SK-N-SH (cell line): ENCODE data around the gene KIF3B. TPM values are rescaled to one million over a fixed set of nuclear protein-coding genes. Genes with fewer than 3 reads are reported as not detected.

ENCODE experiments used
- CTCF ChIA-PET: fragments of 300-600, 350-600 bp; formaldehyde crosslinking; extraction: SDS; loops from one replicate; lab custom pipeline; 2021; lab: Yijun Ruan, JAX
- POLR2A ChIA-PET: fragments of 350-600 bp; sonication (Branson Sonifier 250); formaldehyde crosslinking; extraction: SDS; loops from one replicate; lab custom pipeline; 2020; ENCODE audit warnings: antibody characterized with exemption, inconsistent platforms; lab: Yijun Ruan, JAX
- DNase-seq: peaks from one replicate; pipeline ENCODE4 v3.0.0; 2012
- H2AFZ ChIP-seq: fragments of 200-600 bp; sonication (generic); 2 replicates; pipeline ENCODE4 v1.8.1; 2016; ENCODE audit warnings: antibody characterized with exemption, mild to moderate bottlenecking, low read depth
- H3F3A ChIP-seq: fragments of 200-600 bp; sonication (generic); replicated peaks from 2 replicates; pipeline ENCODE3; 2016; ENCODE audit warnings: antibody characterized with exemption, mild to moderate bottlenecking; ENCODE audit not compliant: insufficient read depth
- H3K27ac ChIP-seq, 2 experiments: fragments of 200-500 bp in 1 of 2; fragments of 200-600 bp in 1 of 2; sonication (Bioruptor generic) in 1 of 2; sonication (generic), shearing (Covaris generic) in 1 of 2; 2 replicates each; pipeline versions ENCODE4 v1.5.1 to v1.6.1; 2014 to 2016; ENCODE audit warnings: low read depth in 2 of 2, inconsistent platforms in 1 of 2, low read length in 1 of 2, mild to moderate bottlenecking in 1 of 2, mixed read lengths in 1 of 2
- H3K27me3 ChIP-seq: fragments of 200-600 bp; sonication (generic), shearing (Covaris generic); 2 replicates; pipeline ENCODE4 v1.6.1; 2016; ENCODE audit warnings: mixed run types; ENCODE audit not compliant: insufficient read depth
- H3K36me3 ChIP-seq, 2 experiments: fragments of 200-500 bp in 1 of 2; fragments of 200-600 bp in 1 of 2; sonication (Bioruptor generic) in 1 of 2; sonication (generic) in 1 of 2; replicated peaks in 1 of 2; 2 replicates each; pipeline versions ENCODE3 to v1.5.1; 2014 to 2016; ENCODE audit warnings: low read length in 1 of 2, mild to moderate bottlenecking in 1 of 2; ENCODE audit not compliant: insufficient read depth in 2 of 2, control insufficient read depth in 1 of 2
- H3K4me1 ChIP-seq, 2 experiments: fragments of 200-500 bp in 1 of 2; fragments of 200-600 bp in 1 of 2; sonication (Bioruptor generic) in 1 of 2; sonication (generic), shearing (Covaris generic) in 1 of 2; 2 replicates each; pipeline versions ENCODE4 v1.5.1 to v1.6.1; 2014 to 2016; ENCODE audit warnings: low read depth in 1 of 2, low read length in 1 of 2, mixed run types in 1 of 2; ENCODE audit not compliant: insufficient read depth in 2 of 2, control insufficient read depth in 1 of 2
- H3K4me2 ChIP-seq: fragments of 200-600 bp; sonication (generic), shearing (Covaris generic); 2 replicates; pipeline ENCODE4 v1.6.1; 2017; ENCODE audit warnings: mixed run types
- H3K4me3 ChIP-seq, 2 experiments: fragments of 200-500 bp in 1 of 2; fragments of 200-600 bp in 1 of 2; sonication (Bioruptor generic) in 1 of 2; sonication (generic), shearing (Covaris generic) in 1 of 2; 2 replicates each; pipeline versions ENCODE4 v1.5.1 to v1.8.1; 2014 to 2016; ENCODE audit warnings: low read depth in 2 of 2, inconsistent platforms in 1 of 2, low read length in 1 of 2, mild to moderate bottlenecking in 1 of 2, mixed read lengths in 1 of 2, moderate library complexity in 1 of 2
- H3K79me2 ChIP-seq: fragments of 200-600 bp; sonication (generic); 2 replicates; pipeline ENCODE4 v1.8.1; 2017; ENCODE audit warnings: mild to moderate bottlenecking; ENCODE audit not compliant: insufficient read depth
- H3K9ac ChIP-seq: fragments of 200-600 bp; sonication (generic); 2 replicates; pipeline ENCODE4 v1.6.1; 2017; ENCODE audit warnings: mixed run types
- H3K9me2 ChIP-seq: fragments of 200-600 bp; sonication (generic); 2 replicates; pipeline ENCODE4 v1.6.1; 2017; ENCODE audit warnings: mixed run types
- H3K9me3 ChIP-seq: fragments of 200-600 bp; sonication (generic); 2 replicates; pipeline ENCODE4 v1.6.1; 2017; ENCODE audit warnings: mixed run types, mild to moderate bottlenecking, moderate library complexity
- H4K20me1 ChIP-seq: fragments of 200-600 bp; sonication (generic); 2 replicates; pipeline ENCODE4 v1.6.1; 2017; ENCODE audit warnings: mild to moderate bottlenecking, mixed run types; ENCODE audit not compliant: insufficient read depth
- CHD2 ChIP-seq: fragments of 150-350 bp; IDR thresholded peaks from 2 replicates; pipeline ENCODE4 v1.6.1; 2018; ENCODE audit warnings: low read length; ENCODE audit not compliant: partially characterized antibody
- EZH2phosphoT487 ChIP-seq: fragments of 200-600 bp; sonication (generic); IDR thresholded peaks from 2 replicates; pipeline ENCODE4 v1.6.1; 2017; ENCODE audit warnings: low read depth, mixed run types, mild to moderate bottlenecking, antibody characterized with exemption, moderate library complexity, borderline replicate concordance
- FOSL2 ChIP-seq: IDR thresholded peaks from 2 replicates; pipeline ENCODE4 v1.4.0; 2012; ENCODE audit warnings: low read depth, mild to moderate bottlenecking, moderate library complexity, borderline replicate concordance
- FOXJ3 ChIP-seq: sonication (generic); formaldehyde crosslinking; IDR thresholded peaks from 2 replicates; pipeline ENCODE4 v1.5.1; 2020; ENCODE audit warnings: mild to moderate bottlenecking, missing genetic modification reagents
- FOXM1 ChIP-seq: IDR thresholded peaks from 2 replicates; pipeline ENCODE4 v1.4.0; 2012; ENCODE audit warnings: low read depth, mild to moderate bottlenecking
- GABPA ChIP-seq: IDR thresholded peaks from 2 replicates; pipeline ENCODE4 v1.4.0; 2012; ENCODE audit warnings: low read depth, mild to moderate bottlenecking
- GATA2 ChIP-seq: sonication (generic); formaldehyde crosslinking; IDR thresholded peaks from 2 replicates; pipeline ENCODE4 v1.5.0; 2020; ENCODE audit warnings: mild to moderate bottlenecking, missing genetic modification reagents
- IRF3 ChIP-seq: fragments of 150-350 bp; IDR thresholded peaks from 2 replicates; pipeline ENCODE4 v1.6.1; 2016; ENCODE audit warnings: mild to moderate bottlenecking, low read depth, low read length
- MAX ChIP-seq: IDR thresholded peaks from 2 replicates; pipeline ENCODE4 v1.4.0; 2012; ENCODE audit warnings: low read depth
- MEF2A ChIP-seq: IDR thresholded peaks from 2 replicates; pipeline ENCODE4 v1.4.0; 2012; ENCODE audit warnings: low read depth, borderline replicate concordance
- MXI1 ChIP-seq: IDR thresholded peaks from 2 replicates; pipeline ENCODE4 v1.6.1; 2012; ENCODE audit warnings: mild to moderate bottlenecking, low read depth, low read length, improper control_type of control experiment
- NFIC ChIP-seq: IDR thresholded peaks from 2 replicates; pipeline ENCODE4 v1.4.0; 2012; ENCODE audit warnings: borderline replicate concordance
- NRF1 ChIP-seq: IDR thresholded peaks from 2 replicates; pipeline ENCODE4 v1.6.1; 2012; ENCODE audit warnings: low read depth, mild to moderate bottlenecking, low read length
- RAD21 ChIP-seq: IDR thresholded peaks from 2 replicates; pipeline ENCODE4 v1.6.1; 2012; ENCODE audit warnings: mild to moderate bottlenecking, low read length
- RCOR1 ChIP-seq: fragments of 150-350 bp; IDR thresholded peaks from 2 replicates; pipeline ENCODE4 v1.6.1; 2017; ENCODE audit warnings: antibody characterized with exemption, low read length
- RFX5 ChIP-seq: IDR thresholded peaks from 2 replicates; pipeline ENCODE4 v1.6.1; 2012; ENCODE audit warnings: mild to moderate bottlenecking, improper control_type of control experiment, low read length
- RXRA ChIP-seq: IDR thresholded peaks from 2 replicates; pipeline ENCODE4 v1.4.0; 2012; ENCODE audit warnings: low read depth, mild to moderate bottlenecking, borderline replicate concordance
- SIN3A ChIP-seq: IDR thresholded peaks from 2 replicates; pipeline ENCODE4 v1.6.1; 2012; ENCODE audit warnings: low read depth, mild to moderate bottlenecking, low read length, moderate library complexity, borderline replicate concordance
- SMC3 ChIP-seq: IDR thresholded peaks from 2 replicates; pipeline ENCODE4 v1.6.1; 2012; ENCODE audit warnings: low read depth, low read length, improper control_type of control experiment
- TAF1 ChIP-seq: IDR thresholded peaks from 2 replicates; pipeline ENCODE4 v1.6.1; 2012; ENCODE audit warnings: low read depth, mild to moderate bottlenecking, low read length, moderate library complexity, borderline replicate concordance
- TCF12 ChIP-seq: IDR thresholded peaks from 2 replicates; pipeline ENCODE4 v1.4.0; 2012
- TEAD4 ChIP-seq: IDR thresholded peaks from 2 replicates; pipeline ENCODE4 v1.4.0; 2012; ENCODE audit warnings: mild to moderate bottlenecking, borderline replicate concordance; ENCODE audit not compliant: insufficient read depth
- WGBS: methylation state at CpG from one replicate; pipeline ENCODE4 v1.1.6; 2017; ENCODE audit warnings: low lambda C conversion rate; 5-methylcytosine and 5-hydroxymethylcytosine counted together
- polyA plus RNA-seq, 3 experiments: library from polyadenylated mRNA; depleted of rRNA; stranded (reverse); fragments of >200 nt; gene quantifications; 2 replicates each; pipeline ENCODE4 v1.2.3, GENCODE V29; 2012

Gene KIF3B
- polyA plus RNA-seq, 1 of the 3 experiments (the other 2 are of a cell fraction), result 18.6 TPM

GRCh38 chr20:32315399-32315798, 37.9 kb downstream of the KIF3B start:
- no peaks in the 10 kb centered on the region; a peak in 1 of 4 replicates for H3K4me1 ChIP-seq
- H3K27ac ChIP-seq, result no peak overlapping the region
- H4K20me1 ChIP-seq, result no peaks in the 10 kb centered on the region
- H3K36me3 ChIP-seq, result peaks cover 24 to 29% of the 10 kb centered on the region in 2 experiments
- no peak for DNase-seq
- H3K9me2 ChIP-seq, result no peaks in the 10 kb centered on the region
- no peak overlapping the region for H2AFZ ChIP-seq
- POLR2A ChIA-PET, result no interaction called here
- no peaks in the 10 kb centered on the region for H3K27me3 ChIP-seq
- H3F3A ChIP-seq, result peaks cover 6% of the 10 kb centered on the region
- H3K9me3 ChIP-seq, result no peaks in the 10 kb centered on the region
- WGBS, result 92% methylated on average over 1 of the region's 3 CpGs
- TF ChIP-seq NFIC (no peak), SMC3 (no peak), RAD21 (no peak), GABPA (no peak), EZH2phosphoT487 (no peak), FOSL2 (no peak), CHD2 (no peak), TCF12 (no peak), TAF1 (no peak), MEF2A (no peak), RCOR1 (no peak), RFX5 (no peak), FOXM1 (no peak), MAX (no peak), RXRA (no peak), FOXJ3 (CRISPR knock-in tag) (no peak)
- H3K4me3 ChIP-seq, result no peak overlapping the region
- H3K79me2 ChIP-seq, result peaks cover 5% of the 10 kb centered on the region; the same call in 1 of the 2 replicates
- H3K9ac ChIP-seq, result no peak overlapping the region
- H3K4me2 ChIP-seq, result no peak overlapping the region
- CTCF ChIA-PET, result interaction anchor here (1.1 kb wide), 1 partner anchor 44 kb away, joined by 3 read pairs; no protein-coding TSS in a partner anchor

- Histone ChIP-seq H3F3A (peaks cover 10% of the 10 kb centered on the region), H3K27ac (no peak overlapping the region), H4K20me1 (no peaks in the 10 kb centered on the region), H3K27me3 (no peaks in the 10 kb centered on the region), H3K9me2 (no peaks in the 10 kb centered on the region), H3K4me3 (no peak overlapping the region), H2AFZ (no peak overlapping the region), H3K79me2 (peaks cover 6% of the 10 kb centered on the region; the same call in 1 of the 2 replicates), H3K9ac (no peak overlapping the region), H3K9me3 (no peaks in the 10 kb centered on the region), H3K36me3 (peaks cover 23 to 30% of the 10 kb centered on the region in 2 experiments), H3K4me1 (no peaks in the 10 kb centered on the region; a peak in 1 of 4 replicates), H3K4me2 (no peak overlapping the region)
- 98% methylated on average over 2 of the region's 2 CpGs for WGBS
- DNase-seq, result no peak
- POLR2A ChIA-PET, result no interaction called here
- TF ChIP-seq FOXJ3 (CRISPR knock-in tag) (no peak), RCOR1 (no peak), TEAD4 (no peak), MXI1 (no peak), IRF3 (no peak), MAX (no peak), NRF1 (no peak), SIN3A (no peak), GATA2 (CRISPR knock-in tag) (no peak)
- CTCF ChIA-PET, result interaction anchor here (0.9 to 2.3 kb wide), 3 partner anchors 18 to 43 kb away, joined by 3 to 7 read pairs (median 3); no protein-coding TSS in a partner anchor
Observed at GRCh38 chr20:32315891-32316290, 38.4 kb downstream of the KIF3B start.
